Gastrocnemius medialis (tissue), 4 donors: ENCODE results near the gene TNIP2.

Source experiments
- CTCF ChIP-seq, 5 experiments: fragments of 450-650 bp in 3 of 5; fragments of 200-600 bp in 2 of 5; sonication (generic) in 2 of 5; IDR thresholded peaks in 4 of 5; conservative IDR thresholded peaks in 1 of 5; 1 replicate in 4 of 5; 2 replicates in 1 of 5; pipeline ENCODE4 v1.5.1; 2016 to 2019; ENCODE audit warnings: antibody characterized with exemption in 5 of 5, mild to moderate bottlenecking in 3 of 5, moderate library complexity in 3 of 5
- POLR2A ChIP-seq, 2 donors: fragments of 450-650 bp; IDR thresholded peaks; one replicate each; pipeline ENCODE4 v1.6.1; 2017; ENCODE audit warnings: antibody characterized with exemption in 2 of 2, mild to moderate bottlenecking in 2 of 2, moderate library complexity in 2 of 2

- no peak for TF ChIP-seq CTCF (IDR thresholded peaks at IDR 0.05 in 4 of 5, conservative IDR thresholded peaks at IDR 0.05 in 1 of 5)
- no peak for TF ChIP-seq POLR2A (IDR thresholded peaks at IDR 0.05)
Measured at GRCh38 chr4:2742081-2742822, 13.9 kb downstream of the TNIP2 start.
